CD4-positive, alpha-beta T cell treated with Interleukin-4 for 1 hour (primary cell): ENCODE data around the gene PURA.

Experiments used
- DNase-seq, 2 donors: peaks; one replicate each; pipeline ENCODE4 v3.0.0-alpha.2; 2020 to 2022

Gene PURA

GRCh38 chr5:140165101-140165922 is 51.4 kb downstream of the PURA start:
- DNase-seq = no peak

DNA sequence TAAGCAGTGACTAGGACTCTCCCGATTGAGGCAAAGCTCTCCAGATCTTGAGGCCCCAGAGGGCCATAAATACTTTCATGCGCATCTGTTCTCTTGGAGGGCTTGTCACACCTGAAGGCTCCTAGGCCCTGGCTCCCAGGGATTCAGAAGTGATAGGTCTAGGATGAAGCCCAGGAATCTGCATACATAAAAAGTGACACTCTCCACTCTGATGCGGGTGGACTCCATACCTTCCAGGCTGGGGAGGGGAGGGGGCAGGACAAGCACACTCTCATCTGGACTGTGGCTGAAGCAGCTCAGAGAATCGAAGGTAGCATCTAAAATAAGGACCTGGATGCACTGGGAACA is 52.0 kb downstream of the PURA start:
- DNase-seq = no peak

DNA sequence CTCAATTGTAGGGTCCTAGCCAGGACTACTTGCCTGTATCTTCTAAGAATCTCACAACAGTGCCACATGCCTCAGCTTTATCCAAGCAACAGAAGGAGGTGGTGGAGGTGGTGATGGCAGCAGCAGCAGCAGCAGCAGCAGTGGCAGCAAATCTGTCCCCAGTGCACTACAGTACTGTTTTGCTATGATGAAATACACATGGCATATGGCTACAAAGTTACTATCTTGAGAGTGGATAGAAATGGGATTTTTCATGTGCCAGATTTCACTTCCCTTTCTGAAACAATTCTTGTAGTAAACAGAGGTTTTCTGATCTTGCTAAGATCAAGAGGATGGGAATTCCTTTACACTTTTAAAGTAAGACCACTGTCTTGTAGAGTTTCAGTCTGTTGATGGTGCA is 53.0 kb downstream of the PURA start:
- no peak for DNase-seq

- no peak for DNase-seq
Measured at GRCh38 chr5:140168371-140168770, 54.5 kb downstream of the PURA start.

- DNase-seq = no peak
Measured at GRCh38 chr5:140169410-140169809, 55.5 kb downstream of the PURA start.

- DNase-seq = no peak
Measured at GRCh38 chr5:140172483-140172882, 58.6 kb downstream of the PURA start.

DNA sequence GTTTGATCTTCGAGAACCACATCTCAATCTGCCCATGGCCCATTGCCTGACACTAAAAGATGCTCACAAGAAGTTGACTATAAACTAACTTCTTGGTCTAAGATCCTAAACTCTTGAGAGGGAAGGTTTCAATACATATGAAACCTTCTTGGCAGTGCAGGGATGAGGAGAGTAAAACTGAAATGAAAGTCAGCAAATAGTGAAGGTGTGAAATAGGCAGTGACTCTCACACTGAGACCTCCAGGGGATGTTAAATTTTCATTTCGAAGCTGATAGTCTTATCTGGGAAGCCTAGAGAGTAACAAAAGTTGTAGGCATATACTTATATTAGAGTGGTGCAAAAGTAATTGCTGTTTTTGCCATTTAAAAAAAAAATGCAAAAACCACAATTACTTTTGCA is 60.1 kb downstream of the PURA start:
- no peak for DNase-seq

- DNase-seq = peak; percentile 96 to 97
Measured at GRCh38 chr5:140174465-140175366, 60.8 kb downstream of the PURA start, which contains the start of gene CYSTM1. TSS of gene CYSTM1 (plus strand) at chr5:140175188. CDS start at chr5:140194466, 19,278 bp downstream.
